ENCODE data around the gene C11orf68. TPM values are rescaled to one million over a fixed set of nuclear protein-coding genes. Genes with fewer than 3 reads are reported as not detected.

The C11orf68 gene
- total RNA-seq, 2 donors from 2014 or later = 26.0 to 29.1 TPM

DNA sequence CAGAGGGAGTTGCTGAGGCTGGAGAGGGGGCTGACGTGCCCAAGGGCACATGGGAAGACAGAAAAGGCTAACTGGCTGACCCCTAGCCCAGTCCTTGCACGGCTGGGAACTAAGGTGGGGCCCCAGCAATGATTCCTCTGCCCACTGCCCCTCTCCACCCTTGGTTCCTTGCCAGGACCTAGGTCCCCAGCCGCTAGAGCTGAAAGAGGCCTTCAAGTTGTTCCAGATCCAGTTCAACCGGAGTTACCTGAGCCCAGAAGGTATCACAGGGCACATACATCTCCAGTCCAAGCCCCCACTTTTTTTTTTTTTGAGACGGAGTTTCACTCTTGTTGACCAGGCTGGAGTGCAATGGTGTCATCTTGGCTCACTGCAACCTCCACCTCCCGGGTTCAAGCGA, 38.8 kb downstream of the C11orf68 start:
- peaks cover 8% of the 10 kb centered on the region for H3K27me3 Mint-ChIP-seq (ENCODE audit: insufficient read depth)
- Histone ChIP-seq H3K4me3 (ENCODE audit: low read length) (no peak overlapping the region), H3K27ac (ENCODE audit: low read depth, low read length) (no peak overlapping the region), H3K9ac (ENCODE audit: extremely low read depth, low read length, poor library complexity, severe bottlenecking) (no peak overlapping the region), H3K4me1 (ENCODE audit: control insufficient read depth, insufficient read depth, low read length) (no peaks in the 10 kb centered on the region), H3K27me3 (ENCODE audit: control insufficient read depth, insufficient read depth, low read length, poor library complexity, severe bottlenecking) (no peaks in the 10 kb centered on the region), H3K9me3 (ENCODE audit: control insufficient read depth, low read length) (no peaks in the 10 kb centered on the region), H3K36me3 (ENCODE audit: control insufficient read depth, insufficient read depth, low read length) (peaks cover 26% of the 10 kb centered on the region)
- 93 to 100% methylated on average over 6 to 7 of the region's 7 CpGs for WGBS, 2 experiments (ENCODE audit: insufficient coverage in 1 of 2, insufficient read length in 1 of 2)
- peaks cover 26% of the 10 kb centered on the region for H3K36me3 Mint-ChIP-seq (ENCODE audit: low read depth)
- peaks cover 2% of the 10 kb centered on the region for H3K4me1 Mint-ChIP-seq
- no peak overlapping the region for H3K27ac Mint-ChIP-seq
- H3K9me3 Mint-ChIP-seq = no peaks in the 10 kb centered on the region
- DNase-seq = no peak
- no peak overlapping the region for H3K4me3 Mint-ChIP-seq
- TF ChIP-seq, protein P1, sequence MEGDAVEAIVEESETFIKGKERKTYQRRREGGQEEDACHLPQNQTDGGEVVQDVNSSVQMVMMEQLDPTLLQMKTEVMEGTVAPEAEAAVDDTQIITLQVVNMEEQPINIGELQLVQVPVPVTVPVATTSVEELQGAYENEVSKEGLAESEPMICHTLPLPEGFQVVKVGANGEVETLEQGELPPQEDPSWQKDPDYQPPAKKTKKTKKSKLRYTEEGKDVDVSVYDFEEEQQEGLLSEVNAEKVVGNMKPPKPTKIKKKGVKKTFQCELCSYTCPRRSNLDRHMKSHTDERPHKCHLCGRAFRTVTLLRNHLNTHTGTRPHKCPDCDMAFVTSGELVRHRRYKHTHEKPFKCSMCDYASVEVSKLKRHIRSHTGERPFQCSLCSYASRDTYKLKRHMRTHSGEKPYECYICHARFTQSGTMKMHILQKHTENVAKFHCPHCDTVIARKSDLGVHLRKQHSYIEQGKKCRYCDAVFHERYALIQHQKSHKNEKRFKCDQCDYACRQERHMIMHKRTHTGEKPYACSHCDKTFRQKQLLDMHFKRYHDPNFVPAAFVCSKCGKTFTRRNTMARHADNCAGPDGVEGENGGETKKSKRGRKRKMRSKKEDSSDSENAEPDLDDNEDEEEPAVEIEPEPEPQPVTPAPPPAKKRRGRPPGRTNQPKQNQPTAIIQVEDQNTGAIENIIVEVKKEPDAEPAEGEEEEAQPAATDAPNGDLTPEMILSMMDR (conservative IDR thresholded peaks at IDR 0.05) = no peak

DNA sequence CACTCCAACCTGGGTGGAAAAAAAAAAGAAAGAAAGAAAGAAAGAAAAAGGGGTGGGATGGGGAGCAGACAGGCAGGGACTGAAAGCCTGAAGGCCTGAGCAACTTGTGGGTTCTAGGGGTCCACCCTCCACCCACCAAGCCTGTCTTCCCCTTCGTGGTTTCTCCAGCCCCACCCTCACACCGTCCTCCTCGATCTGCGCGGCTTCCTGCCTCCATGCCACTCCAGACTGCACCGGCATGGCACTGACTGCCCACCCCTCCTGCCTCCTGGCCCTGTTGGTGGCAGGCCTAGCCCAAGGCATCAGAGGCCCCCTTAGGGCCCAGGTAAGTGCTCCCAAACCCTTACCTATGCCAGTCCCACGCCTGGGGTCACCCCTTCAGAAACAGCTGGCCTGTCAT, 39.2 kb downstream of the C11orf68 start, which contains the start of gene CTSW:
Gene CTSW (plus strand): TSS at position 221 of the 400 bp plus-strand sequence. CDS start 18 bp downstream, at position 239.
- Mint-ChIP-seq H3K27me3 (ENCODE audit: insufficient read depth) (peaks cover 8% of the 10 kb centered on the region), H3K4me1 (peaks cover 2% of the 10 kb centered on the region), H3K36me3 (ENCODE audit: low read depth) (peaks cover 21% of the 10 kb centered on the region), H3K9me3 (no peaks in the 10 kb centered on the region), H3K4me3 (no peak within 1 kb of the TSS), H3K27ac (no peak within 1 kb of the TSS)
- H3K27me3 ChIP-seq (ENCODE audit: control insufficient read depth, insufficient read depth, low read length, poor library complexity, severe bottlenecking) = no peaks in the 10 kb centered on the region
- H3K36me3 ChIP-seq (ENCODE audit: control insufficient read depth, insufficient read depth, low read length) = peaks cover 22% of the 10 kb centered on the region
- no peak within 1 kb of the TSS for H3K27ac ChIP-seq (ENCODE audit: low read depth, low read length)
- WGBS, 2 experiments (ENCODE audit: insufficient coverage in 1 of 2, insufficient read length in 1 of 2) = 87 to 89% methylated on average over 6 to 7 of the region's 7 CpGs
- no peak within 1 kb of the TSS for H3K9ac ChIP-seq (ENCODE audit: extremely low read depth, low read length, poor library complexity, severe bottlenecking)
- no peaks in the 10 kb centered on the region for H3K4me1 ChIP-seq (ENCODE audit: control insufficient read depth, insufficient read depth, low read length)
- DNase-seq = no peak
- no peaks in the 10 kb centered on the region for H3K9me3 ChIP-seq (ENCODE audit: control insufficient read depth, low read length)
- H3K4me3 ChIP-seq (ENCODE audit: low read length) = no peak within 1 kb of the TSS
- TF ChIP-seq, protein P1 (conservative IDR thresholded peaks at IDR 0.05) = no peak

DNA sequence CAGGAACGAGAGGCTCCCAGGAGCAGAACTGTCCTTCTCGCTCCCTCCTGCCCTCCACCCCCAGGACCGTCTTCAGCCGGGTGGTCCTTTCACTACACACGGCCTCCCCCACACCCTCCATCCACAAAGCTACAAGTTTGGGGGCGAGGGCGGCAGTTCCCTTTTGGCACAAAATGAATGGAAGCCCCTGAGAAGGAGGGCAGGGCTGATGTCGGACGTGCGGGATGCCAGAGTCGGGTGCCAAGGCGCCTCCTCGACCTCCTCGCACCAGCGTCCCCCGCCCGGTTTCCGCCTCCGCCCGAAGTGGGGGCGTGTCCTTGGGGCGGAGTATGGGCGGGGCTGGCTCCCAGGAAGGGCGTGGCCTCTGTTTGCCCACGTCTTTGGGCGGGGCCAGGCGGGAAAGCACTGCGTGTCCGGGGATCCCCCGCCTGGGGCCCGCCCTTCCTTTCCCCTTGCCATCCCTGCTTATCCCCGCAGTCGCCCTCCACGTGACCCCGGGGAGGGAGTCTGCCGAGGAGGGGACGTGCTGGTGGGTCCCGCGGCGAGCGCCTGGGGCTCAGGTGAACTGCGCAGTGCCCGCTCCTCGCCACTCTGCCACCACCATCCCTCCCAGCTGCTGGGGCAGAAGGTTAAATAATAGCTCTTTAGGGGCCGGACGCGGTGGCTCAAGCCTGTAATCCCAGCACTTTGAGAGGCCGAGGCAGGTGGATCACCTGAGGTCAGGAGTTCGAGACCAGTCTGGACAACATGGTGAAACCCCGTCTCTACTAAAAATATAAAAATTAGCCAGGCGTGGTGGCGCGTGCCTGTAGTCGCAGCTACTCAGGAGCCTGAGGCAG, 45.3 kb downstream of the C11orf68 start:
- peak overlapping the region; percentile 94 for H3K4me3 ChIP-seq (ENCODE audit: low read length)
- no peak overlapping the region for H3K27ac ChIP-seq (ENCODE audit: low read depth, low read length)
- TF ChIP-seq, protein P1 (conservative IDR thresholded peaks at IDR 0.05) = no peak
- H3K9me3 ChIP-seq (ENCODE audit: control insufficient read depth, low read length) = no peaks in the 10 kb centered on the region
- Mint-ChIP-seq H3K4me1 (peaks cover 5% of the 10 kb centered on the region), H3K4me3 (peak overlapping the region; percentile 85), H3K27me3 (ENCODE audit: insufficient read depth) (peaks cover 8% of the 10 kb centered on the region), H3K27ac (peak overlapping the region; percentile 87), H3K9me3 (no peaks in the 10 kb centered on the region), H3K36me3 (ENCODE audit: low read depth) (peaks cover 18% of the 10 kb centered on the region)
- no peaks in the 10 kb centered on the region for H3K27me3 ChIP-seq (ENCODE audit: control insufficient read depth, insufficient read depth, low read length, poor library complexity, severe bottlenecking)
- H3K9ac ChIP-seq (ENCODE audit: extremely low read depth, low read length, poor library complexity, severe bottlenecking) = peak overlapping the region; percentile 44
- peaks cover 11% of the 10 kb centered on the region for H3K36me3 ChIP-seq (ENCODE audit: control insufficient read depth, insufficient read depth, low read length)
- WGBS, 2 experiments (ENCODE audit: insufficient coverage in 1 of 2, insufficient read length in 1 of 2) = 14 to 30% methylated on average over 20 to 54 of the region's 54 CpGs
- H3K4me1 ChIP-seq (ENCODE audit: control insufficient read depth, insufficient read depth, low read length) = no peaks in the 10 kb centered on the region
- DNase-seq = peak; percentile 98
